K562 (cell line): ENCODE measurements around the gene FOXN1. TPM values are rescaled to one million over a fixed set of nuclear protein-coding genes. Genes with fewer than 3 reads are reported as not detected.

Source experiments
- ATAC-seq: fragments of 200-7000 bp; cut with Tn5 transposase; 3 replicates; pipeline ENCODE4 v1.9.1; 2020; ENCODE audit warnings: moderate library complexity
- BruUV-seq: library from RNA; stranded (reverse); fragments of 400-500 nt; replicated peaks from 2 replicates; lab custom pipeline; 2021; lab: Mats Ljungman, UMichigan
- CTCF ChIA-PET: fragments of 300-600 bp; formaldehyde crosslinking; extraction: SDS; loops from one replicate; lab custom pipeline; 2021; ENCODE audit warnings: low intra/inter-chr PET ratio; lab: Yijun Ruan, JAX
- POLR2A ChIA-PET: fragments of 300-600, 350-650 bp; sonication (Branson Sonifier 250); formaldehyde crosslinking; extraction: SDS; loops from one replicate; lab custom pipeline; 2021; ENCODE audit warnings: antibody characterized with exemption, inconsistent platforms; lab: Yijun Ruan, JAX
- DNase-seq, 4 experiments: peaks; one replicate each; pipeline versions ENCODE4 v3.0.0 to v3.0.0-alpha.2; 2011 to 2018; ENCODE audit warnings: low spot score in 3 of 4, mixed read lengths in 3 of 4; ENCODE audit errors: extremely low read depth in 1 of 4
- FAIRE-seq: peaks from 2 replicates; lab custom pipeline; 2011; peaks lifted over from hg19 to GRCh38; lab: Jason Lieb, UNC
- H2AFZ ChIP-seq: 2 replicates; pipeline ENCODE4 v1.6.0; 2011; ENCODE audit warnings: low read depth, low read length, control low read depth, inconsistent platforms
- H3K27ac ChIP-seq: fragments of 200-600 bp; 3 replicates; pipeline ENCODE4 v1.8.0; 2011; ENCODE audit warnings: low read depth, mild to moderate bottlenecking, control low read depth, inconsistent platforms, low read length, moderate library complexity, mixed read lengths; ENCODE audit errors: extremely low read depth
- H3K27me3 ChIP-seq, 2 experiments: fragments of 300-600 bp in 1 of 2; 2 replicates in 1 of 2; 3 replicates in 1 of 2; pipeline versions ENCODE4 v1.6.0 to v1.8.0; 2011; ENCODE audit warnings: inconsistent platforms in 2 of 2, low read length in 2 of 2, mild to moderate bottlenecking in 1 of 2, mixed read lengths in 1 of 2, moderate library complexity in 1 of 2; ENCODE audit not compliant: control insufficient read depth in 2 of 2, insufficient read depth in 2 of 2
- H3K36me3 ChIP-seq: fragments of 300-600 bp; 3 replicates; pipeline ENCODE4 v1.8.0; 2011; ENCODE audit warnings: mild to moderate bottlenecking, low read length, inconsistent platforms; ENCODE audit not compliant: control insufficient read depth, insufficient read depth
- H3K4me1 ChIP-seq, 2 experiments: fragments of 200-600 bp in 1 of 2; replicated peaks in 1 of 2; 2 replicates in 1 of 2; 3 replicates in 1 of 2; pipeline versions ENCODE4 v1.5.1 to v1.8.0; 2011; ENCODE audit warnings: inconsistent platforms in 2 of 2, low read length in 2 of 2, mild to moderate bottlenecking in 1 of 2, mixed read lengths in 1 of 2, moderate library complexity in 1 of 2; ENCODE audit not compliant: control insufficient read depth in 2 of 2, insufficient read depth in 2 of 2
- H3K4me2 ChIP-seq: 2 replicates; pipeline ENCODE4 v1.6.1; 2011; ENCODE audit warnings: low read length, control low read depth, inconsistent platforms, mixed read lengths; ENCODE audit not compliant: insufficient read depth
- H3K4me3 ChIP-seq: fragments of 200-600 bp; sonication (generic), shearing (Covaris generic); 2 replicates; pipeline ENCODE4 v1.5.1; 2016; ENCODE audit warnings: control low read depth, inconsistent platforms
- H3K79me2 ChIP-seq: fragments of 200-600 bp; 3 replicates; pipeline ENCODE4 v1.8.0; 2011; ENCODE audit warnings: low read length, inconsistent platforms; ENCODE audit not compliant: control insufficient read depth, insufficient read depth
- H3K9ac ChIP-seq, 2 experiments: 2 replicates each; pipeline versions ENCODE4 v1.6.0 to v1.6.1; 2011; ENCODE audit warnings: low read depth in 2 of 2, low read length in 2 of 2, control low read depth in 1 of 2, inconsistent platforms in 1 of 2, mild to moderate bottlenecking in 1 of 2, mixed read lengths in 1 of 2; ENCODE audit not compliant: insufficient read depth in 1 of 2
- H3K9me1 ChIP-seq: one replicate; pipeline ENCODE4 v1.6.0; 2011; ENCODE audit warnings: inconsistent platforms, mild to moderate bottlenecking, low read length, moderate library complexity; ENCODE audit not compliant: control insufficient read depth, insufficient read depth
- H3K9me3 ChIP-seq: replicated peaks from 2 replicates; pipeline ENCODE4 v1.5.1; 2011; ENCODE audit warnings: low read depth, low read length, inconsistent platforms; ENCODE audit not compliant: control insufficient read depth, insufficient read depth
- H4K20me1 ChIP-seq: replicated peaks from 2 replicates; pipeline ENCODE4 v1.6.1; 2011; ENCODE audit warnings: low read length, inconsistent platforms, mixed read lengths; ENCODE audit not compliant: control insufficient read depth, insufficient read depth
- ARID1B ChIP-seq: fragments of 450-650 bp; IDR thresholded peaks from 2 replicates; pipeline ENCODE4 v1.6.1; 2016; ENCODE audit warnings: antibody characterized with exemption, mild to moderate bottlenecking, inconsistent platforms
- CTBP1 ChIP-seq: fragments of 450-650 bp; IDR thresholded peaks from 2 replicates; pipeline ENCODE4 v1.6.1; 2016; ENCODE audit warnings: borderline replicate concordance
- ELF1 ChIP-seq: fragments of 200-800 bp; sonication (Bioruptor generic); IDR thresholded peaks from 2 replicates; pipeline ENCODE4 v1.6.1; 2016; ENCODE audit warnings: missing genetic modification characterization, missing compliant biosample characterization
- ESRRA ChIP-seq: fragments of 450-650 bp; IDR thresholded peaks from 2 replicates; pipeline ENCODE4 v1.6.1; 2014; ENCODE audit warnings: low read depth, mild to moderate bottlenecking, moderate library complexity, borderline replicate concordance
- ETV5 ChIP-seq: sonication (generic); formaldehyde crosslinking; IDR thresholded peaks from 2 replicates; pipeline ENCODE4 v1.4.0; 2020; ENCODE audit warnings: low read depth, mild to moderate bottlenecking, missing genetic modification reagents
- FOXA3 ChIP-seq, 2 experiments: fragments of 450-650 bp in 1 of 2; sonication (generic) in 1 of 2; formaldehyde crosslinking; IDR thresholded peaks in 1 of 2; conservative IDR thresholded peaks in 1 of 2; 2 replicates each; pipeline versions ENCODE4 v1.4.0 to v1.8.0; 2020 to 2022; ENCODE audit warnings: mild to moderate bottlenecking in 2 of 2, missing genetic modification reagents in 1 of 2
- HDAC3 ChIP-seq: fragments of 450-650 bp; IDR thresholded peaks from 2 replicates; pipeline ENCODE4 v1.6.1; 2018; ENCODE audit warnings: borderline replicate concordance, mild to moderate bottlenecking, moderate library complexity; ENCODE audit not compliant: partially characterized antibody
- MEIS2 ChIP-seq: fragments of 450-650 bp; IDR thresholded peaks from 2 replicates; pipeline ENCODE4 v1.6.1; 2014; ENCODE audit warnings: mild to moderate bottlenecking; ENCODE audit not compliant: partially characterized antibody
- OTX1 ChIP-seq: fragments of 450-650 bp; formaldehyde crosslinking; IDR thresholded peaks from 2 replicates; pipeline ENCODE4 v1.4.0; 2022; ENCODE audit warnings: mild to moderate bottlenecking
- SOX6 ChIP-seq: fragments of 450-650 bp; IDR thresholded peaks from 2 replicates; pipeline ENCODE4 v1.6.1; 2014; ENCODE audit warnings: mild to moderate bottlenecking
- SPI1 ChIP-seq: IDR thresholded peaks from 2 replicates; pipeline ENCODE4 v1.6.1; 2011; ENCODE audit warnings: low read depth, low read length, control low read depth, borderline replicate concordance
- SREBF1 ChIP-seq: fragments of 150-350 bp; IDR thresholded peaks from 2 replicates; pipeline ENCODE4 v1.6.1; 2014; ENCODE audit warnings: antibody characterized with exemption, low read depth, low read length, borderline replicate concordance
- SRSF1 ChIP-seq: fragments of 200-400 bp; formaldehyde crosslinking; IDR thresholded peaks from 2 replicates; pipeline ENCODE4 v1.6.1; 2017; ENCODE audit warnings: mild to moderate bottlenecking, low read depth, low read length, moderate library complexity
- TAF7 ChIP-seq: fragments of 450-650 bp; IDR thresholded peaks from 2 replicates; pipeline ENCODE4 v1.6.1; 2016; ENCODE audit warnings: missing genetic modification characterization, missing compliant biosample characterization
- ZNF41 ChIP-seq: fragments of 250-450 bp; sonication (Bioruptor Pico); conservative IDR thresholded peaks from 2 replicates; pipeline ENCODE4 v1.4.0; 2020; ENCODE audit warnings: mild to moderate bottlenecking
- WGBS: fragments of 100-300 bp; shearing (Covaris generic); methylation state at CpG from one replicate; pipeline ENCODE4 v1.1.6; 2016; ENCODE audit warnings: low coverage, mixed read lengths; ENCODE audit not compliant: insufficient coverage; ENCODE audit errors: missing lambda C conversion rate; 5-methylcytosine and 5-hydroxymethylcytosine counted together
- in situ Hi-C: fragments of 300-500 bp; cut with MboI; formaldehyde crosslinking; loops from 4 replicates; pipeline ENCODE4 v1.15.0; 2018; ENCODE audit warnings: inconsistent platforms, mixed read lengths
- intact Hi-C: fragments of 100-400 bp; cut with micrococcal nuclease; formaldehyde crosslinking; loops from 2 replicates; pipeline ENCODE4 v1.14.2; 2022
- polyA plus RNA-seq, 8 experiments: library from polyadenylated mRNA; depleted of rRNA in 4 of 8; stranded (reverse) in 5 of 8; unstranded in 3 of 8; fragments of >200 nt; fragmentation: Nextera tagmentation in 2 of 8; fragmentation: Illumina TruSeq in 1 of 8; extraction: Ambion mirVana in 2 of 8; extraction: Trizol in 1 of 8; gene quantifications; 2 replicates each; pipeline versions ENCODE4 v1.2.1 to v1.2.3, GENCODE V29; 2011 to 2014; ENCODE audit warnings: inconsistent platforms in 1 of 8, missing spikeins in 1 of 8
- total RNA-seq, 7 experiments: library from RNA; depleted of rRNA in 6 of 7; stranded (reverse); fragments of >200 nt in 6 of 7; fragmentation: Illumina TruSeq in 2 of 7; extraction: Trizol in 2 of 7; gene quantifications; 2 replicates each; pipeline versions ENCODE4 v1.2.1 to v1.2.3, GENCODE V29; 2011 to 2021; ENCODE audit warnings: low replicate concordance in 1 of 7
- TF ChIP-seq, protein P1 (sequence below): sonication (generic); formaldehyde crosslinking; IDR thresholded peaks from 2 replicates; pipeline ENCODE4 v1.8.0; 2023; ENCODE audit warnings: mild to moderate bottlenecking, missing genetic modification reagents
- TF ChIP-seq, protein P2 (sequence below): fragments of 450-650 bp; IDR thresholded peaks from 2 replicates; pipeline ENCODE4 v1.6.1; 2016; ENCODE audit warnings: low read depth, mild to moderate bottlenecking, moderate library complexity

The FOXN1 gene
- total and polyA plus RNA-seq, 9 of the 15 experiments (the other 6 are each of a cell fraction or from before 2014, with no cell fraction given): not detected

DNA sequence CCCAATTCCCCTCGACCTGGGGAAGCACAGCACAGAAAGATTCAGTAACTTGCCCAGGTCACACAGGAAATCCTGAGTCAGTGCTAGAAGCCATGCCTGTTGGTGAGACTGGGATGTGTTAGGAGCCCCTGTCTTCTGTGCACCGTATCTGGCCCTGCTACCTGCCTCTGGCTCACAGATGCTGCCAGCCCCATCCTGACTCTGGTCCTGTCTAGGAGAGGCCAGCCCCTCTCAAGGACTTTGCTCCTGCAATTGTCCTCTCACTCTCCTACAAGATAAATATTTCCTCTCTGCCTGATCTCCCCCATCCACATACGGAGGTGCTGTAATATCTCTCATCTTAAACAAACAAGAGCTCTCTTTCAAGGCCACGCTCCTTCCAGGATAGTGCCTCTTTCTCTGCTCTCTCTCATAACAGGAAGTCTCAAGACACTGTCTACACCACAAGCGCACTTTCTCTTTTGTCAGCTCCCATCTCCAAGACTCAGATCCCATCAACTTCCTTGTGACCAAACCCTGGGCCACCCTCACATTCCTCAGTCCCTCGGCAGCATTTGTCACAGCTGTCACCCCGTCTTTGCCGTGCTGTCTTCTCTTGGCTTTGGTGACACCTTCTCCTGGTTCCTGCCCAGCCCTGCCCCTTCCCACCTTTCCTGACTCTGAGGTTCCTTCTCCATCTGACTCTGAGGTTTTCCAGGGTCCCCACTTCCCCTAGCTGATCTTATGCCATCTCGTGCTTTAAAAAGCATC lies 30.8 kb upstream of the FOXN1 start:
- H3K9ac ChIP-seq: peak overlapping the region in 1 of 2 experiments; percentile 32; a peak in 1 of 4 replicates
- intact Hi-C loops: no loop called here
- H3K36me3 ChIP-seq: no peaks in the 10 kb centered on the region
- BruUV-seq: no TSS peak
- FAIRE-seq: no peak
- H3K27me3 ChIP-seq: peaks cover 20 to 64% of the 10 kb centered on the region in 2 experiments; a peak in 4 of 5 replicates
- ChIA-PET POLR2A (interaction anchor here (1.0 to 1.2 kb wide), 2 partner anchors 9 to 40 kb away, joined by 3 read pairs; no protein-coding TSS in a partner anchor), CTCF (no interaction called here)
- H3K4me1 ChIP-seq: peaks cover 5 to 13% of the 10 kb centered on the region in 2 experiments; a peak in 4 of 5 replicates
- H3K4me3 ChIP-seq: no peak overlapping the region
- peak overlapping the region; percentile 53; the same call in 1 of the 2 replicates for H2AFZ ChIP-seq
- ATAC-seq: peak; percentile 69
- no peak for DNase-seq
- H3K79me2 ChIP-seq: no peaks in the 10 kb centered on the region
- in situ Hi-C loops: no loop called here
- 2% methylated on average over 9 of the region's 9 CpGs for WGBS
- H3K27ac ChIP-seq: no peak overlapping the region
- H3K9me1 ChIP-seq: no peaks in the 10 kb centered on the region
- peak overlapping the region; percentile 29; the same call in 1 of the 2 replicates for H3K4me2 ChIP-seq
- H4K20me1 ChIP-seq: peaks cover 13% of the 10 kb centered on the region; the same call in 1 of the 2 replicates
- no peaks in the 10 kb centered on the region for H3K9me3 ChIP-seq
- peak; percentile 22; the same call in 1 of the 2 replicates for TF ChIP-seq ARID1B
- TF ChIP-seq, protein P1, sequence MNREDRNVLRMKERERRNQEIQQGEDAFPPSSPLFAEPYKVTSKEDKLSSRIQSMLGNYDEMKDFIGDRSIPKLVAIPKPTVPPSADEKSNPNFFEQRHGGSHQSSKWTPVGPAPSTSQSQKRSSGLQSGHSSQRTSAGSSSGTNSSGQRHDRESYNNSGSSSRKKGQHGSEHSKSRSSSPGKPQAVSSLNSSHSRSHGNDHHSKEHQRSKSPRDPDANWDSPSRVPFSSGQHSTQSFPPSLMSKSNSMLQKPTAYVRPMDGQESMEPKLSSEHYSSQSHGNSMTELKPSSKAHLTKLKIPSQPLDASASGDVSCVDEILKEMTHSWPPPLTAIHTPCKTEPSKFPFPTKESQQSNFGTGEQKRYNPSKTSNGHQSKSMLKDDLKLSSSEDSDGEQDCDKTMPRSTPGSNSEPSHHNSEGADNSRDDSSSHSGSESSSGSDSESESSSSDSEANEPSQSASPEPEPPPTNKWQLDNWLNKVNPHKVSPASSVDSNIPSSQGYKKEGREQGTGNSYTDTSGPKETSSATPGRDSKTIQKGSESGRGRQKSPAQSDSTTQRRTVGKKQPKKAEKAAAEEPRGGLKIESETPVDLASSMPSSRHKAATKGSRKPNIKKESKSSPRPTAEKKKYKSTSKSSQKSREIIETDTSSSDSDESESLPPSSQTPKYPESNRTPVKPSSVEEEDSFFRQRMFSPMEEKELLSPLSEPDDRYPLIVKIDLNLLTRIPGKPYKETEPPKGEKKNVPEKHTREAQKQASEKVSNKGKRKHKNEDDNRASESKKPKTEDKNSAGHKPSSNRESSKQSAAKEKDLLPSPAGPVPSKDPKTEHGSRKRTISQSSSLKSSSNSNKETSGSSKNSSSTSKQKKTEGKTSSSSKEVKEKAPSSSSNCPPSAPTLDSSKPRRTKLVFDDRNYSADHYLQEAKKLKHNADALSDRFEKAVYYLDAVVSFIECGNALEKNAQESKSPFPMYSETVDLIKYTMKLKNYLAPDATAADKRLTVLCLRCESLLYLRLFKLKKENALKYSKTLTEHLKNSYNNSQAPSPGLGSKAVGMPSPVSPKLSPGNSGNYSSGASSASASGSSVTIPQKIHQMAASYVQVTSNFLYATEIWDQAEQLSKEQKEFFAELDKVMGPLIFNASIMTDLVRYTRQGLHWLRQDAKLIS (CRISPR knock-in tag): no peak
- peak; percentile 58 for TF ChIP-seq ELF1
- no peak for TF ChIP-seq SRSF1
- peak; percentile 42 for TF ChIP-seq MEIS2
- TF ChIP-seq ESRRA: no peak; the same call in none of the 2 replicates
- TF ChIP-seq HDAC3: no peak
- peak; percentile 90 to 99 for TF ChIP-seq FOXA3 (CRISPR knock-in tag; conservative IDR thresholded peaks at IDR 0.05 in 1 of 2, IDR thresholded peaks at IDR 0.05 in 1 of 2)
- TF ChIP-seq CTBP1: peak; percentile 59; the same call in 1 of the 2 replicates
- TF ChIP-seq, protein P2, sequence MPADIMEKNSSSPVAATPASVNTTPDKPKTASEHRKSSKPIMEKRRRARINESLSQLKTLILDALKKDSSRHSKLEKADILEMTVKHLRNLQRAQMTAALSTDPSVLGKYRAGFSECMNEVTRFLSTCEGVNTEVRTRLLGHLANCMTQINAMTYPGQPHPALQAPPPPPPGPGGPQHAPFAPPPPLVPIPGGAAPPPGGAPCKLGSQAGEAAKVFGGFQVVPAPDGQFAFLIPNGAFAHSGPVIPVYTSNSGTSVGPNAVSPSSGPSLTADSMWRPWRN: peak; percentile 76
- 0 out of 2 replicates have a peak, but pooled peaks have one; percentile 37 for TF ChIP-seq OTX1
- TF ChIP-seq ZNF41 (CRISPR knock-in tag): no peak
- TF ChIP-seq SREBF1: peak; percentile 53; the same call in 1 of the 2 replicates
- TF ChIP-seq TAF7 (tag): no peak
- TF ChIP-seq SPI1: peak; percentile 54; the same call in 1 of the 2 replicates
- TF ChIP-seq ETV5: no peak
- peak; percentile 22; the same call in 1 of the 2 replicates for TF ChIP-seq SOX6
